T-helper 1 cell treated with Interleukin-12 subunit alpha and Interleukin-12 subunit beta and Interleukin-4 antibody, amounts not matched to agents 30 ng/mL and 1 ng/mL, for 36 hours (primary cell): ENCODE measurements around the gene PTPRM. TPM values are rescaled to one million over a fixed set of nuclear protein-coding genes. Genes with fewer than 3 reads are reported as not detected.
"Not testable (repeated sequence)": the region's sequence is repeated elsewhere in the genome, so short reads cannot be mapped to it uniquely, and the experiment has no call there.

ENCODE experiments used
- intact Hi-C: fragments of 100-400 bp; cut with micrococcal nuclease; formaldehyde crosslinking; loops from one replicate; pipeline ENCODE4 v1.15.1; 2024
- total RNA-seq: library from RNA; stranded (reverse); gene quantifications from 2 replicates; pipeline ENCODE4 v1.2.3, GENCODE V29; 2022

The PTPRM gene
- total RNA-seq, 1 donor from 2014 or later, result 8.2 TPM

- intact Hi-C loops, result no loop called here
Measured at GRCh38 chr18:7725473-7725872, 158.4 kb downstream of the PTPRM start.

DNA sequence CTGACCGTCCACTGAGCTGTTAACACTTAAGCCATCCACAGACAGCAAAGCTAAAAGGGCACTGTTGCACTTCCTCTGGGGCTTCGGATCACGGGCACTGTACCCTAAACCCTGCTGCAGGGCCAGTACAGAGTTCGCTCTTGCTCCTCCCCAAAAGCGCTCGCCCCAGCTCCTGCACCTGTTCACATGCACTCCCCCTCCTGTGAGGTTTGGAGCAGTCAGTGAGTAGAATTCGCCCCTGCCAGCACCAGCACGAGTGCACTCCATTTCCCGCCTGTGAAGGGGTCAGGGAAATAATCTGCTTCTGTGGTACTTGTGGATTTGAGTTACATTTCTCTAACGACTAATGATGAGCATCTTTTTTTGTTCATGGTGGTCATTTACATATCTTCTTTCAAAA, 158.8 kb downstream of the PTPRM start:
- intact Hi-C loops, result no loop called here

DNA sequence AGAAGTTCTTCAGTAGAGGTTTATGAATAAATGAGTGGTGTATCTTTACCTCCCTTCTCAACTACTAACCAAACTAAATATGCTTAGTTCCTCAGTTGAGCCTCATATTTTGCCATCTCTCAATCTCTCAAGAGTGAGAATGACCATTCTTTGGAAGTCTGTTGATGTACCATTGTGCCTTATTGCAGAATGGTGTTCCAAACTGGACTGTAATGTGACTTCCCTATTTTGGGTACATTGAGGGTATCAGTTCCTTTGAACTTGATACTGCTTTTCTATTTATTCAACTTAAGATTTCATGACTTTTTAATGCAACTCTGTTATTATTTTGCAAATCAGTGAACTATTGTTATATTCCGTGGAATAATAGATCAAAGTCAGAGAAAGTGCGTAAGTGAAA, 159.4 kb downstream of the PTPRM start:
- intact Hi-C loops, result no loop called here

DNA sequence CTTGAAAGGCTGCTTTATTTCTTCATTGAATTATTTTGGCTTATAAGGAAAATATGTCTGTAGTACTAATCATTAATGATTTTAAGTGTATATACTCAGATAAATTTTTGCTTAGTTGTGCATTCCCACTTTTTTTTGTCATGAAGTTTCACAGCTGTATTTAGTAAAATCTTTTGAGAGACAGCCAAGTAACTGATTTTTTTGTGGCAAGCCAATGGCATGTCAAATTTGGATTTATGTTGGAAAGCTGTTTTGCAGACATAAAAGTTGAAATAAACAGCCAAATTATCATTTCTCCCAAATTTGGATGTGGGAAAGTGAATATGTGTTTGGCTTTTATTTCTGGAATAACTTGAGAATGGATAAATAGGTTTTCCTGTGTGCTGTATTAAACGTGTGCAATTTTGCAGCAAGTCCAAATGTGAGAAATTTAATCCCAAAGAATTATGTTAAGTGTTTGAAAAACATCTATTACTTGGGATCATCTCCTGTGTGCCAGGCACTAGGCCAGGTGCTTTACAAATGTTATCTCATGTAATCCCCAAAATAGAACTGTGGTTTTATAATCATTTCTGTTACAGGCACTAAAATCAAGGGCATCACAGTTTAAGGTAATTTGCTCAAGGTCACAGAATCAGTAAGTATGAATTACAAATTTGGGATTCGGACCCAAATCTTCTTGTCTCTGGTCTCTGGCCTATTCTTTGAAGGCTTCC, 160.4 kb downstream of the PTPRM start:
- intact Hi-C loops, result no loop called here

DNA sequence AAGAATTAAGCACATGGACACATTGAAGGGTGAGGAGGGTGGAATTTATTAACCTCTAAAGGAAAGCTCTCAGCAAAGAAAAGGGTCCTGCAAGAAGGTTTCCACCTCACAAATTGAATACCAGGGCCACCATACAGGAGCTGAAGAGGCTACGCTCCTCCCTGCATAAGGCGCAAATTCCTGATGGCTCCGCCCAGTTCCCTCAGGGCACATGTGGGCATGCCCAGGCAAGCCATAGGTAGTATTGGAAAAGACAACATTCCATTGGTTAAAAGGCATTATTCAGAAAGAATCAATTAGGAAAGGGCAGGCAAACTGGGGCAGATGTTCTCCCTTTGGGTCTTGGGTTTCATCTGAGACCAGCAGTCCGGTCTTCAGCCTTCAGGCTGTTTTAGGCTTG, 161.2 kb downstream of the PTPRM start:
- intact Hi-C loops, result no loop called here

- intact Hi-C loops, result no loop called here
Measured at GRCh38 chr18:7729868-7730267, 162.8 kb downstream of the PTPRM start.

GRCh38 chr18:7730682-7731081, 163.6 kb downstream of the PTPRM start:
- intact Hi-C loops, result no loop called here

DNA sequence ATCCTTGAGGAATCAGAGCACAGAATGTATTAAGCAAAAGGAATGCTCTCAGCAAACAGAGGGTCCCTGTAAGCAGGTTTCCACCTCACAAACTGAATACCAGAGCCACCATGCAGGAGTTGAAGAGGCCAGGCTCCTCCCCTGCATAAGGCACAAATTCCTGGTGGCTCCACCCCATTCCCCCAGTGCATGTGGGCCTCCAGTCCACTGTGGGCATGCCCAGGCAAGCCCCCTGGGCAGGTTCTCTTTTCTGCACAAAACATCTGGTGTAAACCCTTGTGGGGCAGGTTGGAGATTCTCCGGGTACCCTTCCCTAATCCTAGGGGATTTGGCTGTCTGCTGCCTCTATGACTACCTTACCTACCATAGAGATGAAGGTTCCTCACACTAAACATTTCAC, 166.5 kb downstream of the PTPRM start:
- intact Hi-C loops, result no loop called here

DNA sequence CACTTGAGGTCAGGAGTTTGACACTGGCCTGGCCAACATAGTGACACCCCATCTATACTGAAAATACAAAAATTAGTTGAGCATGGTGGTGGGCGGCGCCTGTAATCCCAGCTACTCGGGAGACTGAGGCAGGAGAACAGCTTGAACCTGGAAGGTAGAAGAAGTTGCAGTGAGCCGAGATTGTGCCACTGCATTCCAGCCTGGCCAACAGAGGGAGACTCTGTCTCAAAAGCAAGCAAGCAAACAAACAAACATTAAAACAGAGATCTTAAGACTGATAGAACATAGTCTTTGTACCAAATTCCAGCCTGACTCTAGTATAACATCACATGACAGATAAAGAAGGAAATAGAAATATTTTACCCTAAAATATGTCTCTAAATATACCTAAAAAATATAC, 168.1 kb downstream of the PTPRM start:
- intact Hi-C loops, result no loop called here

- intact Hi-C loops, result no loop called here
Measured at GRCh38 chr18:7735626-7736175, 168.6 kb downstream of the PTPRM start.

DNA sequence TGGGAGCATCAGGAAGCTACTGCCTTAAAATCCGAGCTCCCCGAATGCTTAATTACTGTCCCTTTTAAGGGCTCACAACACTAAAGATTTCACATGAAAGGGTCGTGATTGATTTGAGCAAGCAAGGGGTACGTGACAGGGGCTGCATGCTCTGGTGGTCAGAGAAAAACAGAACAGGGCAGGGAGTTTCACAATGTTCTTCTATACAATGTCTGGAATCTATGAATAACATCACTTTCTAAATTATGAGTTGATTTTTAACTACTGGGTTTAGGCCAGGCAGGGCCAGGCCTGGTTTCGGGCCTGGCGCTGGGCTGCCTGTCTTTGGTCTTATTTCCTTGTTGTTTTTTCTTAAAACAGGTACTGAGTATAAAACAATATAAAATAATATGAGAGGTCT, 169.4 kb downstream of the PTPRM start:
- intact Hi-C loops, result not testable (repeated sequence)

DNA sequence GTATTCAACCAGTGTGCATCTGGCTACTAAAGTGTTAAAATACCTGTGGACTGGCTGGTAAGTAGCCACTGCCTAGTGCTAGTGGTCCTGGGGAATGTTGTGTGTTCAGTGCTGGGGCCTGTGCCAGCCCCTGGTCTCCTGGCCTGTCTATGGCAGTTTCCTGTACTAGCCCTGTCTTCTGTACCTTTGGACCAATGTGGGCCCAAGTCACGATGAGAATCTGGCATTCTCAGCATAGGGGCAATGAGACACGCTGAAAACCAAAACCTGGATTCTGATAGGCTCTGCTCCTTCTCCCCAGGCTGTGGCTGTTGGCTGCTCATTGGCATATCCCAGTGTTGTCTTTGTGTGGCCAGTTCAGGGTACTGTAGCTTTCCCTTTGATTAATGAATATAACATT, 170.4 kb downstream of the PTPRM start:
- intact Hi-C loops, result no loop called here

- intact Hi-C loops, result no loop called here
Measured at GRCh38 chr18:7740821-7741220, 173.7 kb downstream of the PTPRM start.

- intact Hi-C loops, result no loop called here
Measured at GRCh38 chr18:7741640-7742039, 174.5 kb downstream of the PTPRM start.

GRCh38 chr18:7742224-7742623, 175.1 kb downstream of the PTPRM start:
- intact Hi-C loops, result no loop called here

GRCh38 chr18:7743256-7743655, 176.1 kb downstream of the PTPRM start:
- intact Hi-C loops, result no loop called here

DNA sequence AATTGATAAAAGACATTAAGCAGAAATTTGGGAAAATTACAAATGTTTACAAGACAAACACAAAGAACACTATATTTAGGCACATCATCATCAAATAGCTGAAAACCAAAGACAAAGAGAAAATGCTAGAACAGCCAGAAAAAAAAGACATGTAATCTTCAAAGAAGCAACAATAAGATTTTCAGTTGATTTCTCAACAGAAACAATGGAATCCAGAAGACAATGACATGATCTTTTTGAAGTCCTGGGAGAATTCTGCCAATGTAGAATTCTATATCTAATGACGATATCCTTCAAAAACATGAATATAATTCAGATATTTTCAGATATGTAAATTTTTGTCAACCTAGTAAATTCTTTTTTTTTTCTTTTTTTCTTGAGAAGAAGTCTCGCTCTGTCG, 179.0 kb downstream of the PTPRM start:
- intact Hi-C loops, result no loop called here

- intact Hi-C loops, result no loop called here
Measured at GRCh38 chr18:7748251-7749007, 181.3 kb downstream of the PTPRM start.

DNA sequence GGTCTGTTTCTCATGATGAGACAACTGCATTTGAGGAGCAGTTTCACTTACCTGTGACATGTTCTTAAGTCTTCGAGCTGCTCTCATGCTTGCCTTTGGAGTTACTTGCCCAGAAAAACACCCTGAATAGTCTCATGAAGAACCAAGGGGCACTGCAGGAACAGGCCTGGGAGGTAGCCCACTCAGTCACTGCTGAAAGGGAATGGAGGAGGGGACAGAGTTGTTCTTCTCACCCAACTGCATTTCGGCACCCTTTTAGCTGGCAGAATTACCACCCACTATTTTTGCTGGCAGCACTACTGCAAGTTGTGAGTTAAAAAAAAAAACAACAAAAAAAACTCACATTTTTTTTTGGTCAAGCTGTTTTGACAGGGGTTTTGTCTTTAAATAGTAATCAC, 181.9 kb downstream of the PTPRM start:
- intact Hi-C loops, result no loop called here

GRCh38 chr18:7749510-7749981, 182.4 kb downstream of the PTPRM start:
- intact Hi-C loops, result no loop called here

- intact Hi-C loops, result no loop called here
Measured at GRCh38 chr18:7750095-7750663, 183.1 kb downstream of the PTPRM start.

GRCh38 chr18:7750966-7751365, 183.8 kb downstream of the PTPRM start:
- intact Hi-C loops, result no loop called here
